Measurements from ENCODE around the gene EPHA3.

DNA sequence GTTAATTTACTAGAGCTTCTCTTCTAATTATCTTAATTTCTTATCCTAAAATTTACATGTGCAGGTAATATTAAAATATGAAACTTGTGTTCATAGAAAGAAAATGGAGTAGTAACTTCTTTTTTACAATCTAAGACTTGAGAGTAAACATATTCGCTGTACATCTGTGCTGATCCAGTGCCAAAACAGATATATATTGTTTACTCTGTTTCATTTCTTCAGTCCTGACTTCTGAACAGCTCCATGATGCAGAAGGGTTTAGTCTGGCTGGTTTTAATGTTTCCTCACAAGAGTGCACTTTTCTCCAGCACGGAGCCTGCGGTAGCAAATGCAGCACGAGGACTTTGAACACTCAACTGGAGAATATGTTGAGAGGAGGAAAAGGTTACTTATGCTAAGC, 306.8 kb downstream of the EPHA3 start:
- no peak for TF ChIP-seq SPI1 (IDR thresholded peaks at IDR 0.05; ENCODE audit: low read depth, low read length)
- TF ChIP-seq TAF1 (IDR thresholded peaks at IDR 0.05; ENCODE audit: low read depth, low read length) = no peak
- TF ChIP-seq POLR2AphosphoS5 (IDR thresholded peaks at IDR 0.05; ENCODE audit: low read depth, low read length) = no peak
- no peak for TF ChIP-seq POLR2A (IDR thresholded peaks at IDR 0.05; ENCODE audit: low read depth, low read length)
- no peak for TF ChIP-seq PAX5 (IDR thresholded peaks at IDR 0.05; ENCODE audit: insufficient read depth, low read length, severe bottlenecking)
- TF ChIP-seq POU2F2 (IDR thresholded peaks at IDR 0.05; ENCODE audit: low read depth, low read length) = no peak
